GM23338 (cell line): Measurements from ENCODE around the gene UBTD1.

ENCODE experiments used
- CREB1 ChIP-seq: fragments of 250-450 bp; sonication (Bioruptor Pico); IDR thresholded peaks from 2 replicates; pipeline ENCODE4 v1.5.0; 2020; ENCODE audit warnings: low read depth, mild to moderate bottlenecking, moderate library complexity
- CTCF ChIP-seq, 2 experiments: fragments of 200-600 bp in 1 of 2; sonication (generic) in 1 of 2; conservative IDR thresholded peaks; 2 replicates each; pipeline versions ENCODE4 v1.5.1 to v1.6.1; 2016 to 2017; ENCODE audit warnings: antibody characterized with exemption in 2 of 2, low read depth in 2 of 2, mild to moderate bottlenecking in 2 of 2, moderate library complexity in 1 of 2
- ETS1 ChIP-seq: IDR thresholded peaks from 2 replicates; pipeline ENCODE4 v1.6.1; 2016; ENCODE audit warnings: antibody characterized with exemption
- EZH2 ChIP-seq: fragments of 200-600 bp; sonication (generic); IDR thresholded peaks from one replicate; pipeline ENCODE4 v1.8.0; 2017; ENCODE audit warnings: antibody characterized with exemption, mild to moderate bottlenecking, low read depth; ENCODE audit not compliant: unreplicated experiment
- EZH2phosphoT487 ChIP-seq: fragments of 200-600 bp; sonication (generic); IDR thresholded peaks from one replicate; pipeline ENCODE4 v1.8.1; 2018; ENCODE audit warnings: antibody characterized with exemption; ENCODE audit not compliant: unreplicated experiment
- JUNB ChIP-seq: IDR thresholded peaks from one replicate; pipeline ENCODE4 v1.6.1; 2016; ENCODE audit warnings: antibody characterized with exemption; ENCODE audit not compliant: unreplicated experiment
- POLR2AphosphoS5 ChIP-seq: IDR thresholded peaks from 2 replicates; pipeline ENCODE4 v1.6.1; 2016; ENCODE audit warnings: antibody characterized with exemption, low read depth
- REST ChIP-seq: IDR thresholded peaks from one replicate; pipeline ENCODE4 v1.6.1; 2018; ENCODE audit warnings: antibody characterized with exemption; ENCODE audit not compliant: unreplicated experiment
- STAT1 ChIP-seq: IDR thresholded peaks from one replicate; pipeline ENCODE4 v1.6.1; 2016; ENCODE audit warnings: antibody characterized with exemption; ENCODE audit not compliant: unreplicated experiment
- ZNF114 ChIP-seq: fragments of 250-450 bp; sonication (Bioruptor Pico); IDR thresholded peaks from 2 replicates; pipeline ENCODE4 v1.5.0; 2020; ENCODE audit warnings: mild to moderate bottlenecking, moderate library complexity
- ZNF331 ChIP-seq: fragments of 250-450 bp; sonication (Bioruptor Pico); IDR thresholded peaks from 2 replicates; pipeline ENCODE4 v1.5.0; 2020; ENCODE audit warnings: low read depth, mild to moderate bottlenecking, moderate library complexity
- ZNF462 ChIP-seq: fragments of 250-450 bp; sonication (Bioruptor Pico); IDR thresholded peaks from 2 replicates; pipeline ENCODE4 v1.5.0; 2020; ENCODE audit warnings: mild to moderate bottlenecking, moderate library complexity

- no peak for TF ChIP-seq JUNB
- no peak for TF ChIP-seq CTCF (conservative IDR thresholded peaks at IDR 0.05; ENCODE audit: low read depth in 2 of 2)
- no peak for TF ChIP-seq ZNF462
- no peak for TF ChIP-seq POLR2AphosphoS5
- no peak for TF ChIP-seq REST
- TF ChIP-seq CREB1 = no peak
- TF ChIP-seq EZH2 = no peak
- no peak for TF ChIP-seq EZH2phosphoT487
- no peak for TF ChIP-seq ZNF331 (CRISPR knock-in tag)
- TF ChIP-seq ZNF114 (CRISPR knock-in tag) = no peak
- no peak for TF ChIP-seq ETS1
- no peak for TF ChIP-seq STAT1
Observed at GRCh38 chr10:97520520-97520919, 21.8 kb downstream of the UBTD1 start.
